Gastrocnemius medialis (tissue), 4 donors: ENCODE measurements around the gene TOR3A.
"Not testable (repeated sequence)": the region's sequence is repeated elsewhere in the genome, so short reads cannot be mapped to it uniquely, and the experiment has no call there.

ENCODE experiments used
- POLR2A ChIP-seq, 2 donors: fragments of 450-650 bp; IDR thresholded peaks; one replicate each; pipeline ENCODE4 v1.6.1; 2017; ENCODE audit warnings: antibody characterized with exemption in 2 of 2, mild to moderate bottlenecking in 2 of 2, moderate library complexity in 2 of 2
- TF ChIP-seq, protein P1 (sequence below), 5 experiments: fragments of 450-650 bp in 3 of 5; fragments of 200-600 bp in 2 of 5; sonication (generic) in 2 of 5; IDR thresholded peaks in 4 of 5; conservative IDR thresholded peaks in 1 of 5; 1 replicate in 4 of 5; 2 replicates in 1 of 5; pipeline ENCODE4 v1.5.1; 2016 to 2019; ENCODE audit warnings: antibody characterized with exemption in 5 of 5, mild to moderate bottlenecking in 3 of 5, moderate library complexity in 3 of 5

DNA sequence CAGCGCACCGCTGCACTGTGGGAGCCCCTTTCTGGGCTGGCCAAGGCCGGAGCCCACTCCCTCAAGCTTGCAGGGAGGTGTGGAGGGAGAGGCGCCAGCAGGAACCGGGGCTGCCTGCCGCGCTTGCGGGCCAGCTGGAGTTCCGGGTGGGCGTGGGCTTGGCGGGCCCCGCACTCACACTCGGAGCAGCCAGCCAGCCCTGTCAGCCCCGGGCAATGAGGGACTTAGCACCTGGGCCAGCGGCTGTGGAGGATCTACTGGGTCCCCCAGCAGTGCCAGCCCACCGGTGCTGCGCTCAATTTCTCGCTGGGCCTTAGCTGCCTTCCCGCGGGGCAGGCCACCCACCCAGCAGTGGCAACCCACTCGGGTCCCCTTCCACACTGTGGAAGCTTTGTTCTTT is 56.9 kb downstream of the TOR3A start:
- TF ChIP-seq, protein P1, sequence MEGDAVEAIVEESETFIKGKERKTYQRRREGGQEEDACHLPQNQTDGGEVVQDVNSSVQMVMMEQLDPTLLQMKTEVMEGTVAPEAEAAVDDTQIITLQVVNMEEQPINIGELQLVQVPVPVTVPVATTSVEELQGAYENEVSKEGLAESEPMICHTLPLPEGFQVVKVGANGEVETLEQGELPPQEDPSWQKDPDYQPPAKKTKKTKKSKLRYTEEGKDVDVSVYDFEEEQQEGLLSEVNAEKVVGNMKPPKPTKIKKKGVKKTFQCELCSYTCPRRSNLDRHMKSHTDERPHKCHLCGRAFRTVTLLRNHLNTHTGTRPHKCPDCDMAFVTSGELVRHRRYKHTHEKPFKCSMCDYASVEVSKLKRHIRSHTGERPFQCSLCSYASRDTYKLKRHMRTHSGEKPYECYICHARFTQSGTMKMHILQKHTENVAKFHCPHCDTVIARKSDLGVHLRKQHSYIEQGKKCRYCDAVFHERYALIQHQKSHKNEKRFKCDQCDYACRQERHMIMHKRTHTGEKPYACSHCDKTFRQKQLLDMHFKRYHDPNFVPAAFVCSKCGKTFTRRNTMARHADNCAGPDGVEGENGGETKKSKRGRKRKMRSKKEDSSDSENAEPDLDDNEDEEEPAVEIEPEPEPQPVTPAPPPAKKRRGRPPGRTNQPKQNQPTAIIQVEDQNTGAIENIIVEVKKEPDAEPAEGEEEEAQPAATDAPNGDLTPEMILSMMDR (IDR thresholded peaks at IDR 0.05 in 4 of 5, conservative IDR thresholded peaks at IDR 0.05 in 1 of 5), result not testable (repeated sequence)
- not testable (repeated sequence) for TF ChIP-seq POLR2A (IDR thresholded peaks at IDR 0.05)
